ENCODE data around the gene CD3D.

Gene CD3D

DNA sequence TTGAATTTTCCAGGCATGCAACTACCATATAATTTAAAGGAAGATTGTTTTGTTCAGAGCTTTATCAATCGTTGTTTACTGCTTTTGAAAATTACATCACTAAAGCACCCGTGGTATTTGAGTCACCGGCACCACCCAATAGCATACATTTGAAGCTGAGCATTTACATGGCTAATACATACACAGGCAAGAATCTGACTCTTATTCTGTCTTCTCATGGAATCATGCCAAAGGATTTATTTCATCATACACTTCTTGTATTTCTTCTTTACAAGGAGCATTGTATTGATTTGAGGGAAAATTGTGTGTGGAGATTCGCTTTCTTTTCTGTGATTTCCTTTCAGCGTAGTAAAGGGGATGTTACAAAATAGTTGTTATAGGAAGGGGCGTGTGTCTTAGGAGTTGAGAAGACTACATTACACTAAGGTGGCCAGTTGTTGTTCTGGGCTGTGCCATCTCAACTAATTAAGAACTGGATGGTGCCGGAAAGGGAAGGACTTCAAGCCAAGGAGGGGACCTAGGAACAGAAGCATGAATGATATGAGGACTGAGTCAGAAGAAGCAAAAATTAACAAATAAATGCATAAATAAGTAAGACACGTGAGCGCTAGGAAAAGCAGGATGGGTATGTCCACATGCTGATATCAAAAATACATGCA lies 50.9 kb downstream of the CD3D start:
- Histone ChIP-seq H3K4me3 (ENCODE audit: low read depth, low read length) (no peak overlapping the region), H3K27me3 (no peaks in the 10 kb centered on the region; the same call in none of the 2 replicates)
- TF ChIP-seq CTCF (IDR thresholded peaks at IDR 0.05; ENCODE audit: low read depth, low read length): no peak

GRCh38 chr11:118290923-118291322 lies 51.6 kb downstream of the CD3D start:
- Histone ChIP-seq H3K4me1 (no peaks in the 10 kb centered on the region), H3K4me3 (ENCODE audit: low read depth, low read length) (no peak overlapping the region), H3K9me3 (no peaks in the 10 kb centered on the region), H3K36me3 (no peaks in the 10 kb centered on the region), H3K27me3 (no peaks in the 10 kb centered on the region; the same call in none of the 2 replicates)
- no peak for DNase-seq
- TF ChIP-seq CTCF (IDR thresholded peaks at IDR 0.05; ENCODE audit: low read depth, low read length): 0 out of 2 replicates have a peak, but pooled peaks have one; percentile 6

More for the DNA sequence above, 50.9 kb downstream of the CD3D start:
- no peaks in the 10 kb centered on the region for H3K36me3 ChIP-seq
- DNase-seq: no peak
- no peaks in the 10 kb centered on the region for H3K9me3 ChIP-seq
- no peaks in the 10 kb centered on the region for H3K4me1 ChIP-seq

DNA sequence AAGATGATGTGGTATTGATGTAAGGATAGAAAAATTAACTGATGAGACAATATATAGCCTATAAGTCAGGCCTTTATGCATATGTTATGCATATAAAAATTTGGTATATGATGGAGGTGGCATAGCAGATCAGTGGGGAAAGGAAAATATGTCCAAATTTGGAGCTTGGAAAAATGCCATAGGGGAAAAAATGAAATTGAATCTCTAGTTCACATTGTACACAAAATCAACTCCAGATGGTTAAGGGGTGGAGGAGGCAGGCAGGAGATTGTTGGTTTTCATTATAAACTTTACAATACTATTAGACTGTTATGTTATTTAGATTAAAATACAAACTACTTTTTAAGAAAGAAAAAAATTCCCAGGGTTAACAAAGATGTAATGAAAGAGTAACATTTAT lies 53.1 kb downstream of the CD3D start:
- no peaks in the 10 kb centered on the region for H3K9me3 ChIP-seq
- no peak for TF ChIP-seq CTCF (IDR thresholded peaks at IDR 0.05; ENCODE audit: low read depth, low read length)

More for the DNA sequence above, 53.1 kb downstream of the CD3D start:
- Histone ChIP-seq H3K27me3 (peaks cover 3% of the 10 kb centered on the region), H3K36me3 (no peaks in the 10 kb centered on the region), H3K4me3 (ENCODE audit: low read depth, low read length) (no peak overlapping the region), H3K4me1 (no peaks in the 10 kb centered on the region)
- DNase-seq: no peak

Measured in BE2C (cell line).